ENCODE measurements around the gene ANKRD9.

- TF ChIP-seq ZNF354B (CRISPR knock-in tag; IDR thresholded peaks at IDR 0.05) (no peak), ELF1 (tag; IDR thresholded peaks at IDR 0.05) (no peak)
- TF ChIP-seq, protein P1, sequence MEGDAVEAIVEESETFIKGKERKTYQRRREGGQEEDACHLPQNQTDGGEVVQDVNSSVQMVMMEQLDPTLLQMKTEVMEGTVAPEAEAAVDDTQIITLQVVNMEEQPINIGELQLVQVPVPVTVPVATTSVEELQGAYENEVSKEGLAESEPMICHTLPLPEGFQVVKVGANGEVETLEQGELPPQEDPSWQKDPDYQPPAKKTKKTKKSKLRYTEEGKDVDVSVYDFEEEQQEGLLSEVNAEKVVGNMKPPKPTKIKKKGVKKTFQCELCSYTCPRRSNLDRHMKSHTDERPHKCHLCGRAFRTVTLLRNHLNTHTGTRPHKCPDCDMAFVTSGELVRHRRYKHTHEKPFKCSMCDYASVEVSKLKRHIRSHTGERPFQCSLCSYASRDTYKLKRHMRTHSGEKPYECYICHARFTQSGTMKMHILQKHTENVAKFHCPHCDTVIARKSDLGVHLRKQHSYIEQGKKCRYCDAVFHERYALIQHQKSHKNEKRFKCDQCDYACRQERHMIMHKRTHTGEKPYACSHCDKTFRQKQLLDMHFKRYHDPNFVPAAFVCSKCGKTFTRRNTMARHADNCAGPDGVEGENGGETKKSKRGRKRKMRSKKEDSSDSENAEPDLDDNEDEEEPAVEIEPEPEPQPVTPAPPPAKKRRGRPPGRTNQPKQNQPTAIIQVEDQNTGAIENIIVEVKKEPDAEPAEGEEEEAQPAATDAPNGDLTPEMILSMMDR (IDR thresholded peaks at IDR 0.05 in 2 of 3, conservative IDR thresholded peaks at IDR 0.05 in 1 of 3; ENCODE audit: insufficient read depth in 2 of 3, low read depth in 1 of 3, low read length in 3 of 3): no peak
- TF ChIP-seq, protein P2, sequence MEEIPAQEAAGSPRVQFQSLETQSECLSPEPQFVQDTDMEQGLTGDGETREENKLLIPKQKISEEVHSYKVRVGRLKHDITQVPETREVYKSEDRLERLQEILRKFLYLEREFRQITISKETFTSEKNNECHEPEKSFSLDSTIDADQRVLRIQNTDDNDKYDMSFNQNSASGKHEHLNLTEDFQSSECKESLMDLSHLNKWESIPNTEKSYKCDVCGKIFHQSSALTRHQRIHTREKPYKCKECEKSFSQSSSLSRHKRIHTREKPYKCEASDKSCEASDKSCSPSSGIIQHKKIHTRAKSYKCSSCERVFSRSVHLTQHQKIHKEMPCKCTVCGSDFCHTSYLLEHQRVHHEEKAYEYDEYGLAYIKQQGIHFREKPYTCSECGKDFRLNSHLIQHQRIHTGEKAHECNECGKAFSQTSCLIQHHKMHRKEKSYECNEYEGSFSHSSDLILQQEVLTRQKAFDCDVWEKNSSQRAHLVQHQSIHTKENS (CRISPR knock-in tag; IDR thresholded peaks at IDR 0.05): no peak
These were observed 8.9 kb downstream of the ANKRD9 start for GRCh38 chr14:102500713-102501112.
